Erythroblast (primary cell): Measurements from ENCODE around the gene MAP2K6.

Experiments used
- GATA1 ChIP-seq: IDR thresholded peaks from 2 replicates; pipeline ENCODE4 v1.6.1; 2011; ENCODE audit warnings: low read depth, mild to moderate bottlenecking, control low read depth, low read length, moderate library complexity
- POLR2A ChIP-seq: IDR thresholded peaks from 2 replicates; pipeline ENCODE4 v1.6.1; 2011; ENCODE audit warnings: mild to moderate bottlenecking, low read length

GRCh38 chr17:69447726-69448125, 33.2 kb downstream of the MAP2K6 start:
- TF ChIP-seq POLR2A, result no peak
- no peak for TF ChIP-seq GATA1
